Measurements from ENCODE around the gene RPP30.

Gene RPP30

GRCh38 chr10:90871766-90872647, at the start of gene RPP30:
Gene RPP30, plus strand, starts transcription at chr10:90871974. Its CDS starts 13 bp downstream, at chr10:90871987.
- DNase-seq = no peak

- DNase-seq = no peak
Observed at GRCh38 chr10:90822508-90822907, 49.3 kb upstream of the RPP30 start.

GRCh38 chr10:90832111-90832510, 39.7 kb upstream of the RPP30 start:
- DNase-seq = no peak

GRCh38 chr10:90834326-90834725, 37.4 kb upstream of the RPP30 start:
- no peak for DNase-seq

- no peak for DNase-seq
Observed at GRCh38 chr10:90837486-90837885, 34.3 kb upstream of the RPP30 start.

- DNase-seq = no peak
Observed at GRCh38 chr10:90842725-90843124, 29.0 kb upstream of the RPP30 start.

- no peak for DNase-seq
Observed at GRCh38 chr10:90845726-90846125, 26.0 kb upstream of the RPP30 start.

- DNase-seq = no peak
Observed at GRCh38 chr10:90846746-90847145, 25.0 kb upstream of the RPP30 start.

GRCh38 chr10:90847436-90847835, 24.3 kb upstream of the RPP30 start:
- no peak for DNase-seq

GRCh38 chr10:90849956-90850749, 21.6 kb upstream of the RPP30 start:
- DNase-seq = no peak

GRCh38 chr10:90855126-90855525, 16.6 kb upstream of the RPP30 start:
- no peak for DNase-seq

- no peak for DNase-seq
Observed at GRCh38 chr10:90856261-90856660, 15.5 kb upstream of the RPP30 start.

- no peak for DNase-seq
Observed at GRCh38 chr10:90856964-90857634, 14.7 kb upstream of the RPP30 start.

- DNase-seq = no peak
Observed at GRCh38 chr10:90857635-90858460, 13.9 kb upstream of the RPP30 start, which contains the start of gene HTR7. Gene HTR7, minus strand, starts transcription at chr10:90858039. Its CDS starts 368 bp downstream, at chr10:90857671.

- DNase-seq = no peak
Observed at GRCh38 chr10:90858461-90858968, 13.3 kb upstream of the RPP30 start.

GRCh38 chr10:90859321-90859751, 12.4 kb upstream of the RPP30 start:
- no peak for DNase-seq

- DNase-seq = no peak
Observed at GRCh38 chr10:90860790-90861189, 11.0 kb upstream of the RPP30 start.

GRCh38 chr10:90862908-90863514, 8.8 kb upstream of the RPP30 start:
- DNase-seq = no peak

GRCh38 chr10:90865401-90865800, 6.4 kb upstream of the RPP30 start:
- DNase-seq = no peak

GRCh38 chr10:90866050-90866598, 5.7 kb upstream of the RPP30 start:
- no peak for DNase-seq

GRCh38 chr10:90871279-90871765, 452 bp upstream of the RPP30 start:
- DNase-seq = no peak

All from NCI-H1105 (cell line).